CD4-positive, alpha-beta T cell treated with Interleukin-1 beta for 1 hour (primary cell): ENCODE measurements around the gene PELI2.

Source experiments
- DNase-seq, 2 donors: peaks; one replicate each; pipeline ENCODE4 v3.0.0-alpha.2; 2020 to 2022

PELI2 gene

GRCh38 chr14:56208520-56208919, 90.3 kb downstream of the PELI2 start:
- DNase-seq: no peak

DNA sequence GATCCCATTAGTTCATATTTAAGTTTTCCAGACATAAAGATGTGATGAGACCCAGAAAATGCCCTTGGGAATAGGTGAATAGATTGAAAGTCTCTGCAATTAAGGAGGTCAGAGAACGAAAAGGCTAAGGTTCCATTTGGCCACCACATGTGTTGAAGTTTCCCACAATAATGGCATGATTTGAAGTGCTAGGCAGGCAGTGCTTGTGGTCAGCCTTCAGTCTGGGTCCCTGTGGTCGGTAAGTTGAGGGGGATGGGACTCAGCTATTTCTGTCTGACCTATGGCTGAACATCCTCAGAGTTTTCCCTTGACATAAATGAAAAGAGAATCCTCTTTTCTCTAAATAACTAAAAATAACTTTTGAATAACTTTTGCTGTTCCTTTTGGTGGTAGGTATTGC, 92.4 kb downstream of the PELI2 start:
- DNase-seq: no peak

- no peak for DNase-seq
Measured at GRCh38 chr14:56211084-56211483, 92.9 kb downstream of the PELI2 start.

GRCh38 chr14:56211844-56212243, 93.6 kb downstream of the PELI2 start:
- no peak for DNase-seq

- no peak for DNase-seq
Measured at GRCh38 chr14:56212521-56212920, 94.3 kb downstream of the PELI2 start.

DNA sequence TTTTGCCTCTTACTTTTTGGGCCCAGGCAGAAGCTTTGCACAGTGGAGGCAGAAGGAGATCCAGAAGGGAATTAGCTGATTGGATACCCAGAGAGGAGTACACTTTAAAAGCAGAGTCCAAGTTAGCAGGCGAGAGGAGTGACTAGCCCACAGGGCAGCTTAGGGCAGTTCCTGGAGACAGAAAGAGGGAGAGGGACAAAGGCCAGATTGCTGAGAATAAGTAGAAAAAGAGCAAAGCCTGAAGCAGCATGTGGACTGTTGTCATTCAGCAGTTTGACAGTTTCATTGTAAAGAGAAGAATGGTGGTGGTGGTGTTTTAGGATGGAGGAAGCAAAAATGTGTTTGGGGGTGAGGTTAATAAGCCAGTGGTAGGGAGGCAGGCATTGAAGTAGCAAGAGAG, 95.1 kb downstream of the PELI2 start:
- no peak for DNase-seq

DNA sequence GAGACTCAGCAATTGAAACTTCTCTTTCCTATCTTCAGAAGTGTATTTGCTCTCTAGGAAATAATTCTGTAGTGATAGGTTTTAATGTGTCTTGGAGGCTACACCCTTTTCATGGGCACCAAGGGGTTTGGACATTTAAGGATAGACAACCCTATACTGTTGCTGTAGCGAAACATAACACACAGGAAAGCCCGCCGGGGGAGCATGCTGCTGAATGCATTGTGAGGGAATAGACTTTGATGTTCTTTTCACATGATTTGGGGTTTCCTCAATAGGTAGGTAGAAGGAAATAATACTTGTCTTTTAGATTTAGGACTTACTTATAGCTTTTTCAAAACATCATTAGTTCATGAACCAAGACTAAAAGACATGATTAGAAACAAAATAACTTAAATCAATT, 97.0 kb downstream of the PELI2 start:
- no peak for DNase-seq

- DNase-seq: no peak
Measured at GRCh38 chr14:56216626-56217379, 98.6 kb downstream of the PELI2 start.

DNA sequence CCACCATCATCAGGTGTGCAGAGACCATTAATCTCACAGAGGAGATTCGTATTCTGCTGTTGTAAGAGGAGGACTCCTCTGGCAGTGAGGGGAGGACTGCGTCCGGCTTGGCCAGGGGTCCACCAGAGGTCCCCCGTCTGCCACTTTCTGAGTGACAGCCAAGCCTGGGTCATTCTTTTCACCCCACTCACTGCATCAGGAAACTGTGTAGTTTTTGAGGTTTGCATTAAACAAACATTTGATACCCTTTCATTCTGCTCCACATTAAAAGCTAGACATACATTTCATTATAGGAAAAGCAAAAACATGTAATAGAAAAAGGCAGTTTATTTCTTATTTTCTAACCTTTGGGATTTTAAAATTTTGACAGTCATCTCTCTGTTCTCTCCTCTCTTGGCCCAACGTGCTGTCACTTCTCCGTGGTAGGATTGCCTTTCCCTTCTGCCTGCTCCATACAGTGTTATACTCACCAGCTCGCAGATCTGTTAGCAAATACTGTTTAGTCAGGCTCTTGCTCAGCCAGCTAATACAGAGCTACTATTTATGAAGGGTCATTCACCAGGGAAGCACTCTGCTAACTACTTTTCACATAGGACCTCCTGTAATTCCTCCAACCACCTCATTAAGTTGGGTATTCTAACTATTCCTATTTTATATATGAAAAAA, 99.3 kb downstream of the PELI2 start:
- DNase-seq: no peak

DNA sequence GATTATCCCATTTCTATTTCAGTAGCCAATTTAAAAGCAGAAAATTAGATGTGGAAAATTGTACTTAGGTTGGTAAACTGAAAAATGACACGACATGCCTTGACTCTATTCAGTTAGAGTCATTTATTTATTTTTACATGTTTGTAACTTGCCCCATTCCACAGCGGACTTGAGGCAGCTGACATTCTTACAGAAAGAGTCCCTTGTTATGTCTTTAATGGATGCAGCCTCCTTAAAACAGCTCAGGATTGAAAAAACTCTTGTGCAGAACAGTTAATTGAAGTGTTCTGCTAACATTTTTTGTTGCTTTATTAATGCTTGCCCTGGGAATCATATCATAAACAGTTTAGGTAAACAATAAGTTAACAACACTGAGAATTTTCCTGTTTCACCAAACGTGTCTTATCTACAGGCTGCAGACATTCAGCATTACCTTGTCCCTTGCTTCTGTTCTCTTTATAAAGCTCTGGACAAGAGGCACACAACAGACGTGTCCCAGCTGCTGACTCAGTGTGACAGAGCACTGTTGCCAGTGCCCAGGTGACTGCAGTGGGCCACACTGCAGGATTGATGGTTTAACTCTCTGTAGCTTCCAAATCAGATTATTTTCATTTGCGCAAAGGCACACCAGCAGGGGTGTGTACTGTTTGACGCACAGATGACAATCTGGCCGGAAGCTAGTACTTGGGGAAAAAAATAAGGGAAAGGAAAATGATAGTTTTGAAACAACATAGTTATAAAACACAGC, 101.6 kb downstream of the PELI2 start:
- DNase-seq: no peak

DNA sequence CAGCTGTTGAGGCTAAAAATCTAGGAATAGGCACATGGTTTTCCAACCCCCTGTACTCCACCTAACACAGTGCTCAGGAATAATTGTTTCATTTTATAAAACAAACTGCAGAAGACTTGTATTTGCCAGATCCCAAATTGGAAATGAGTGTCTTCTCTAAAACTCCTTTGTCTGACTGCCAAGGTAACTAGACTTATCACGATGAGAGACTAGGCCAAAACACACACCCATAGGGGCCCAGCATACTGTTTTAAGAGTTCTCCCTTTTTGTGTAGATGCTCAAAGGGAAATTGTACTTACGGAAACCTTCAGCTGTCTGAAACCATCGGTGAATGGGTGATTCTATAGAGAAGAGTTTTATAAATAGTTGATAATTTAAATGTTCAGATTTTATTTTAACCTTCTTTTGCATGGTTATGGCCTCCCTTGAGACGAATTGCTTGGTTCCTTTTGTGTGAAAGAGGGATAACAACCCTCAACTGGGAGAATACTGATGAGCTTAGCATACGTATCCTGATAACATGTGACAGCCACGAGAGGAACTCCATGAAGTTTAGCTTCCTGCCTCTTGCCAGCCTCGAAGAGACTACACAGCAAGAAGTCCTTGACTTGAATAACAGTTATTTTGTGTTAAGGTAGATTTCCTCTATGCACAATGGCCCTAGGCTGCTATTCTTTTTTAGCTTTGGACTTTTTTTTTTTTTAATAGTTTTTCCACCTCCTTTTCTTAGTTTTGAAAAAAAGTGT, 103.3 kb downstream of the PELI2 start:
- no peak for DNase-seq

- DNase-seq: no peak
Measured at GRCh38 chr14:56224229-56224628, 106.0 kb downstream of the PELI2 start.

DNA sequence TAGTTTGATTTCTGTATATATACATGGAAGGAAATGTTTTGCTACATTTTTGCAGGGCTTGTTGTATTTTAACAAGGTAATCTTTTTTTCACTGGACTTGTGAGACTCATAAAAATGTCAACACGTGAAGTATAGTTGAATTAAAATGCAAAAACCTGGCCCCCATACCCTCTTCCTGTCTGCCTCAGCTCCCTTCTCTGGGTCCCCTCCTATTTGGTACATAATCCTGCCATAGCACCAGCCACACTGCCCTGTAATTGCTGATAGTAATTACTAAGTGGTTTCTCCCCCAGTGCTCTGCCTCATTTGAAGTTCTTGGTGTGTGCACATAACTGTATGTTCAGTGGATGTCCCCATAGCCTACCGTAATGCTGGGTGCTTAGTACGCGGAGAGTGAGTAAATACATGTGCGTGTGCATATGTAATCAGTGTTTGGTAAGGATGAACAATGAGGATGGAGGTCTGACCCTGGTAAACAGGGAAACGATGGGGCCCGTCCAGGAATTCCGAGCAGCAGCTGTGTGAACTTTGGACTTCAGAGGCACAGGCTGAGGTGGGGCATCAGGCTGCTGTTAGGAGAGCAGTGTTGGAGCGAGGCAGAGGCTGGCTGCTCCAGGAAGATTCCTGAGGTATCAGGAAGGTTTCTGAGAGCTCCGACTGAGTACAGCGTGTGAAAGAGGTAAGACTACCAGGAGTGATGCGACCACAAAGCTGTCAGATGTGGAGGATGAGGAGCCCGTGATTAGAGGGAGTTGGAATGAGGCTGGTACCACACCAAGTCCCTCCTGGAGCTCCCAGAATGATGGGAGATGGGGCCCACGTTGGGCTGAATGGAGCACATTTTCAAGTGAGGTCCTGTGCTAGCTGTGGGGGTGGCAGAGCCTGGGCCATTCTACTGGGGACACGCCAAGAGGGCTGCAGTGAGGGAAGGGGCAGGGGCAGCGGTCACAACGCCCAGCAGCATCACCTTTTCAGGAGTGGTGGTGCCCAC, 106.8 kb downstream of the PELI2 start:
- no peak for DNase-seq

DNA sequence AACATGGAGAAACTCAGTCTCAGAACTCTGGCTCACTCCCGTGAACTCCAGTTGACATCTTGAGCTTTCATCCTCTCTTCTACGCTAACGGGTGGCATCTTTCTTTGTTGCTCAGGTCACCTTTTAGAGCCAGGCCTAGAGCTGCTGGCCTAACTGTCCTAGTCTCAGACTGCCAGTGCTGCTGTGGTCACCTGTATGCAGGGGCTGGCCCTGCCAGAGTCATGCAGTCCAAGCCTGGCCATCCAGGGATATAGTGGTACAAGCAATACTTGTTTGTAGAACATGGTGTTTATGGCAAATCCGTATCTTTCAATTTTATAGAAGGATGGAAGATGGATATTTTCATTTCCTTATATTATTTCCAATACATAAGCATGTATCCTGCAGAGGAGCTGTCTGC, 117.2 kb downstream of the PELI2 start:
- no peak for DNase-seq

GRCh38 chr14:56237398-56237797, 119.2 kb downstream of the PELI2 start:
- DNase-seq: no peak

- DNase-seq: no peak
Measured at GRCh38 chr14:56241461-56241860, 123.2 kb downstream of the PELI2 start.

DNA sequence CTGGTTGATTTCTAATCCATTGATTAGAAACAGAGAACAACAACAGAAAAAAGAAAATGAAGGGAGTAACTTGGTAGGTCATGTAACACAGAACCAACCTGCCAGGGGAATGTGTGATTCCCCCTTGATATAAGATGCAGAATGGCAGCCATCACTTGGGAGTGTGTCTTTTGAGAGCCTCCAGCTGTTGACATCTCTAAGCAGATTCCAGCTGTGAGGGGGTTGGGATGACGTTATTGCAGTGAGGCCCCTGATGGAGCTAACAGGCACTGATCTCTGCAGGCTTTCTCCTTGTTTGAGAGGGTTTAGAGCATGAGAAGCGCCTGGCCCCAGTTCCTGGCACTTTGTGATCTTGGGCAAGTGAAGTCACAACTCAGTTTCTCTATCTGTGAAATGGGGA, 124.9 kb downstream of the PELI2 start:
- no peak for DNase-seq

DNA sequence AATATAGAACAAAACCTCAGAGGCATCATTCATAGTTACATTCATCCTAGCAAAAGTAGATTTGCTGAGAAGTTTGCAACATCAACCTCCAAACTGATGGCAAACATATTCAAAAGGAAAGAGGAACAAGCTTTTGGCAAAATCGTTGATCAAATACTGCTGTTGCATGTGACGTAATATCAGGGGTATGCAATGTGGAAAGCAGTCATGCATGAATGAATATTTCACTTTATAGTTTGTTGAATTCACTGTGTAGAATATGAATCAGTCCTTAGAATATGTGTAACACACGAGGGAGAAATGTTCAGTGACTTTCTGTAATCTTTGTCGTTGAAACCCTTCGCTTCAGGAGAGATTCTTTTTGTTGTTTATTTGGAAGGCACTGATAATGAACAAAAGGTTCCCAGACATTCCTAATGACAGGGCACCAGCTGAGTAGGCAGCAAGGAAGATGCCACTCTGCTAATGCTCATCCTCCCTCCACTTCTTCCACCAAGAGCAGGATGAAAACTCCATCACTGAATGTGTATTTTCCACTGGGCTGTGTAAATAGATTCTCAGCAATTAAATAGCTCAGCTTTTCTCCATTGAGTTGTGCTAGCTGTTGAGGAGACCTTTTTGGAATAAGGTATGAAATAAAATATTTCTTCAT, 126.1 kb downstream of the PELI2 start:
- no peak for DNase-seq

DNA sequence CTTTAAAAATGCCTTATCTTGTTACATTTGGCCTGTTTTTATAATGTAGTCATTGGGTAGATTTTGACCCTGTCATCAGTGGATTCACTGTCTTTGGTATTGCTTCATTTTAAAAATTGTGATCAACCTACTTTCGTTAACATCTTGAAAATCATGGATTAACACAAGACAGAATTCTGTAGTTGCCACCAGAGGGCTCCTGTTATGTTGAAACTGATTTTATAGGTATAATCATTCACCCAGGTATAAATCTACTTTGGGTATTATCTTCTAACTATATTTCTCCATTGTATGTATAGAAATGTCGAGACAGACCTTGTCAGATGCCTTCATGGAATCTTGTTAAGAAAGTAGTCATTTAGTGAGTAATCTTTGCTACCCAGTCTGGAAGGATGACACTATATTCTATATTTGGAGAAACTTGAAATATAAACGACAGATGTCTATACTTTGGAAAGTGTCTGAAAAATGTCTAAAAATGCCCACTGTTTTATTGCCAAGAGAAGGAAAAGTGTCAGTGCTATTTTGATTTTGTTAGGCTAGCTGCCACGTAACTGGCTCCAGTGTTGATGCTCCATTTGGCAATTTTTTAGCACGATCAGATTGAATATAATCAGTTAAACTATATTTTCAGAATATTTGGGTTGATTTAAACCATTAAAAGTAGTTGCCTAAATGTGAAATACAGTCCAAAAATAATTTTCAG, 129.4 kb downstream of the PELI2 start:
- no peak for DNase-seq

DNA sequence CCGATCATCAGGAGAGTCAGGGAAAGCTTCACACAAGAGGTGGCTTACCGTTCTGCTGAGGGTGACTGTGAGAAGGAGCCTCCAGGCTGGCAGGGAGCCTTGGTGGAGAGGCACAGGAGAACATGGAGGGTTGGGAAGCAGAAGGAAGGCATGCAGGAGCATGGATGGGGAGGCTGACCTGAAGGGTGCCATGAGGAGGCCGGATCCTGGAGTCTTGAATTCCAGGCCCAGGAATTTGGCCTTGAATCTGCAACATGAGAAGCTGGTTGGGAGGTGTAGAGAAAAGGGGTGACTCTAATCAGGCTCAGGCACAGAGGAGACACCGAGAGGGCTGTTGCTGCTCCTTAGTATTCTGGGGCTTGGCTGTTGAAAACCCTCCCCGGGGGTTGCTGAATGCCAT, 130.2 kb downstream of the PELI2 start:
- DNase-seq: no peak

GRCh38 chr14:56261046-56261445, 142.8 kb downstream of the PELI2 start:
- DNase-seq: no peak
